GM19468 (cell line): ENCODE data around the gene FARP2.

Experiments
- ATAC-seq: cut with Tn5 transposase; IDR thresholded peaks from one replicate; pipeline ENCODE4 v1.9.1; 2021; ENCODE audit warnings: mild to moderate bottlenecking, moderate library complexity, moderate number of reproducible peaks; ENCODE audit not compliant: unreplicated experiment; ENCODE audit errors: extremely low read depth

The FARP2 gene

GRCh38 chr2:241321886-241322285 is 34.2 kb upstream of the FARP2 start:
- no peak for ATAC-seq

GRCh38 chr2:241323778-241324177 is 32.3 kb upstream of the FARP2 start:
- no peak for ATAC-seq

- no peak for ATAC-seq
Measured at GRCh38 chr2:241324775-241325174, 31.3 kb upstream of the FARP2 start.

- no peak for ATAC-seq
Measured at GRCh38 chr2:241325257-241325656, 30.8 kb upstream of the FARP2 start.

- no peak for ATAC-seq
Measured at GRCh38 chr2:241329669-241330615, 26.1 kb upstream of the FARP2 start.

GRCh38 chr2:241330616-241330981 is 25.5 kb upstream of the FARP2 start:
- ATAC-seq, result no peak

- no peak for ATAC-seq
Measured at GRCh38 chr2:241334813-241335212, 21.3 kb upstream of the FARP2 start.

- ATAC-seq, result no peak
Measured at GRCh38 chr2:241339839-241340630, 16.1 kb upstream of the FARP2 start.

- no peak for ATAC-seq
Measured at GRCh38 chr2:241340631-241341163, 15.4 kb upstream of the FARP2 start.

- ATAC-seq, result no peak
Measured at GRCh38 chr2:241344925-241345651, 11.0 kb upstream of the FARP2 start.

- no peak for ATAC-seq
Measured at GRCh38 chr2:241349941-241350340, 6.1 kb upstream of the FARP2 start.

GRCh38 chr2:241350530-241350877 is 5.6 kb upstream of the FARP2 start:
- ATAC-seq, result no peak

GRCh38 chr2:241350878-241351639 is 5.0 kb upstream of the FARP2 start:
- ATAC-seq, result no peak

- ATAC-seq, result no peak
Measured at GRCh38 chr2:241351640-241352031, 4.4 kb upstream of the FARP2 start.

GRCh38 chr2:241352227-241352626 is 3.9 kb upstream of the FARP2 start:
- no peak for ATAC-seq

GRCh38 chr2:241354668-241355658 is 1.1 kb upstream of the FARP2 start:
- ATAC-seq, result no peak

- ATAC-seq, result no peak
Measured at GRCh38 chr2:241356871-241357260, 781 bp downstream of the FARP2 start.

- ATAC-seq, result no peak
Measured at GRCh38 chr2:241357531-241357930, 1.4 kb downstream of the FARP2 start.

- no peak for ATAC-seq
Measured at GRCh38 chr2:241358470-241358869, 2.4 kb downstream of the FARP2 start.
